Measurements from ENCODE around the gene AFDN.

DNA sequence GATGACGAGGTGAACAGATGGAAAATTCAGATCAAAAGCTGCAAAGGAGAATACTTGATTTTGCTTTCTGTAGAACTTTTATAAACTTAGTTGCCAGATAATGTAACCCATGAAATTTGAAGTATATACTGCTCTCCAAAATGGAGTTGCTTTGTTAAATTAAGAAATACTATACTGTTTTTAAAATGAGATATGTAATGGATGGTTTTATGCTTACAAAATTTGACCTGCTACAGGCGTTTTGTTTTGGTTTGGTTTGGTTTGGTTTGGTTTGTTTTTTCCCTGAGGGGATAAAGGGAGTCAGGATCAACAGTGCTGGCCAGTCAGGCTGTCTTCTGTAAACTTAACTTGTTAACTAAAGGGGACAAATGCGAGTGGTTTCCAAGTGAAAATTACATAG lies 115.1 kb downstream of the AFDN start:
- TF ChIP-seq, protein P1, sequence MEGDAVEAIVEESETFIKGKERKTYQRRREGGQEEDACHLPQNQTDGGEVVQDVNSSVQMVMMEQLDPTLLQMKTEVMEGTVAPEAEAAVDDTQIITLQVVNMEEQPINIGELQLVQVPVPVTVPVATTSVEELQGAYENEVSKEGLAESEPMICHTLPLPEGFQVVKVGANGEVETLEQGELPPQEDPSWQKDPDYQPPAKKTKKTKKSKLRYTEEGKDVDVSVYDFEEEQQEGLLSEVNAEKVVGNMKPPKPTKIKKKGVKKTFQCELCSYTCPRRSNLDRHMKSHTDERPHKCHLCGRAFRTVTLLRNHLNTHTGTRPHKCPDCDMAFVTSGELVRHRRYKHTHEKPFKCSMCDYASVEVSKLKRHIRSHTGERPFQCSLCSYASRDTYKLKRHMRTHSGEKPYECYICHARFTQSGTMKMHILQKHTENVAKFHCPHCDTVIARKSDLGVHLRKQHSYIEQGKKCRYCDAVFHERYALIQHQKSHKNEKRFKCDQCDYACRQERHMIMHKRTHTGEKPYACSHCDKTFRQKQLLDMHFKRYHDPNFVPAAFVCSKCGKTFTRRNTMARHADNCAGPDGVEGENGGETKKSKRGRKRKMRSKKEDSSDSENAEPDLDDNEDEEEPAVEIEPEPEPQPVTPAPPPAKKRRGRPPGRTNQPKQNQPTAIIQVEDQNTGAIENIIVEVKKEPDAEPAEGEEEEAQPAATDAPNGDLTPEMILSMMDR (conservative IDR thresholded peaks at IDR 0.05), result no peak
- no peak for TF ChIP-seq EZH2 (IDR thresholded peaks at IDR 0.05; ENCODE audit: low read depth)

Data from PC-9 (cell line).